ENCODE results near the gene EPS8. TPM values are rescaled to one million over a fixed set of nuclear protein-coding genes. Genes with fewer than 3 reads are reported as not detected.
A peak's percentile ranks its signal among the peaks of the same experiment; 100 is the strongest.

The EPS8 gene
- total and polyA plus RNA-seq, 2 experiments from 2014 or later = 43.1 to 83.2 TPM

DNA sequence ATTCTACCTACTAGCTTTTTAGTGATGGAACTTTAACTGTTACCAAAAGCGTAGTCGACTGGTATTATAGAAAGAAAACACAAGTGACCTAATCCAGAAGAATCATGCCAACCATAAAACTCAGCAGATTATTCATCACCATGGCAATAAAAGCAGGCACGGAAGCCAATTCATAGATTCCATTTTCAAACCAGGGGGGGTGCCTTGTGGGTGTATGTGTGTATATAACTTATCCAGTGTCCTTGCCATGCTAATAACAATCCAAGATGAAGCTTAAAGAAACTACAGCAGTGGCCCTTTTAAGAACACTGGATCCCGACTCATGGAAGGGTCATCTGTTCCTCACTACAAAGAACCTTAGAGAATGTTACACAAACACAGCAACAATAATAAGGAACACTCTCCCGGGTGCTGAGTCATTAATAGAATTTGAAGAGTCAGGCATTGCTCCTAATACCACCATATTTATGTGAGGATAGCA is 61.0 kb downstream of the EPS8 start:
- Histone ChIP-seq H4K20me1 (ENCODE audit: insufficient read depth, poor library complexity, severe bottlenecking) (no peaks in the 10 kb centered on the region), H3K79me2 (peaks cover 78% of the 10 kb centered on the region), H2AFZ (no peak overlapping the region), H3K4me3 (no peak overlapping the region), H3K4me1 (ENCODE audit: insufficient read depth) (no peaks in the 10 kb centered on the region), H3K36me3 (replicated peaks; ENCODE audit: insufficient read depth, low read depth) (no peaks in the 10 kb centered on the region), H3K27me3 (no peaks in the 10 kb centered on the region), H3K27ac (no peak overlapping the region), H3K9me2 (replicated peaks; ENCODE audit: insufficient read depth) (no peaks in the 10 kb centered on the region), H3K4me2 (no peak overlapping the region), H3K9me3 (ENCODE audit: low read depth) (no peaks in the 10 kb centered on the region)
- TF ChIP-seq EZH2phosphoT487 (IDR thresholded peaks at IDR 0.05; ENCODE audit: low read depth, severe bottlenecking, unreplicated experiment) (no peak), EZH2 (IDR thresholded peaks at IDR 0.05; ENCODE audit: borderline replicate concordance) (no peak)
- TF ChIP-seq, protein P1, sequence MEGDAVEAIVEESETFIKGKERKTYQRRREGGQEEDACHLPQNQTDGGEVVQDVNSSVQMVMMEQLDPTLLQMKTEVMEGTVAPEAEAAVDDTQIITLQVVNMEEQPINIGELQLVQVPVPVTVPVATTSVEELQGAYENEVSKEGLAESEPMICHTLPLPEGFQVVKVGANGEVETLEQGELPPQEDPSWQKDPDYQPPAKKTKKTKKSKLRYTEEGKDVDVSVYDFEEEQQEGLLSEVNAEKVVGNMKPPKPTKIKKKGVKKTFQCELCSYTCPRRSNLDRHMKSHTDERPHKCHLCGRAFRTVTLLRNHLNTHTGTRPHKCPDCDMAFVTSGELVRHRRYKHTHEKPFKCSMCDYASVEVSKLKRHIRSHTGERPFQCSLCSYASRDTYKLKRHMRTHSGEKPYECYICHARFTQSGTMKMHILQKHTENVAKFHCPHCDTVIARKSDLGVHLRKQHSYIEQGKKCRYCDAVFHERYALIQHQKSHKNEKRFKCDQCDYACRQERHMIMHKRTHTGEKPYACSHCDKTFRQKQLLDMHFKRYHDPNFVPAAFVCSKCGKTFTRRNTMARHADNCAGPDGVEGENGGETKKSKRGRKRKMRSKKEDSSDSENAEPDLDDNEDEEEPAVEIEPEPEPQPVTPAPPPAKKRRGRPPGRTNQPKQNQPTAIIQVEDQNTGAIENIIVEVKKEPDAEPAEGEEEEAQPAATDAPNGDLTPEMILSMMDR (IDR thresholded peaks at IDR 0.05; ENCODE audit: poor library complexity) = no peak
- WGBS (ENCODE audit: low lambda C conversion rate, missing lambda C conversion rate) = 82% methylated on average over 5 of the region's 5 CpGs
- no peak for DNase-seq (ENCODE audit: low spot score)

DNA sequence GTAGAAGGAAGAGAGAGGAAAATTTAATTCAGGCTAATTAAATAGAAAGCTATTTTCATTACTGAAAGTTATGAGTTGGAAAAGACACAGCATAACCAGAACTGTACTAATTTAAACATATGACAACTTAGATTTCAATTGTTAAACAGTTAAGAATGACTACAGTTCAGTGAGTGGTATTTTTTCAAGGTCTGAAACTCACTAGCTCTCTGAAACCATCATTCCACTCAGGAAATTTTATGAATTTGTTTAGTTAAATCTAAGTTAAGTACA is 62.4 kb downstream of the EPS8 start:
- TF ChIP-seq, protein P1 (IDR thresholded peaks at IDR 0.05; ENCODE audit: poor library complexity) = no peak
- TF ChIP-seq EZH2 (IDR thresholded peaks at IDR 0.05; ENCODE audit: borderline replicate concordance) (no peak), EZH2phosphoT487 (IDR thresholded peaks at IDR 0.05; ENCODE audit: low read depth, severe bottlenecking, unreplicated experiment) (no peak)
- Histone ChIP-seq H4K20me1 (ENCODE audit: insufficient read depth, poor library complexity, severe bottlenecking) (no peaks in the 10 kb centered on the region), H3K27ac (peak overlapping the region; percentile 11), H3K4me2 (no peak overlapping the region), H3K36me3 (replicated peaks; ENCODE audit: insufficient read depth, low read depth) (no peaks in the 10 kb centered on the region), H2AFZ (no peak overlapping the region), H3K27me3 (no peaks in the 10 kb centered on the region), H3K9me2 (replicated peaks; ENCODE audit: insufficient read depth) (no peaks in the 10 kb centered on the region), H3K4me3 (no peak overlapping the region), H3K4me1 (ENCODE audit: insufficient read depth) (no peaks in the 10 kb centered on the region), H3K9me3 (ENCODE audit: low read depth) (no peaks in the 10 kb centered on the region), H3K79me2 (peaks cover 87% of the 10 kb centered on the region)
- DNase-seq (ENCODE audit: low spot score) = no peak

DNA sequence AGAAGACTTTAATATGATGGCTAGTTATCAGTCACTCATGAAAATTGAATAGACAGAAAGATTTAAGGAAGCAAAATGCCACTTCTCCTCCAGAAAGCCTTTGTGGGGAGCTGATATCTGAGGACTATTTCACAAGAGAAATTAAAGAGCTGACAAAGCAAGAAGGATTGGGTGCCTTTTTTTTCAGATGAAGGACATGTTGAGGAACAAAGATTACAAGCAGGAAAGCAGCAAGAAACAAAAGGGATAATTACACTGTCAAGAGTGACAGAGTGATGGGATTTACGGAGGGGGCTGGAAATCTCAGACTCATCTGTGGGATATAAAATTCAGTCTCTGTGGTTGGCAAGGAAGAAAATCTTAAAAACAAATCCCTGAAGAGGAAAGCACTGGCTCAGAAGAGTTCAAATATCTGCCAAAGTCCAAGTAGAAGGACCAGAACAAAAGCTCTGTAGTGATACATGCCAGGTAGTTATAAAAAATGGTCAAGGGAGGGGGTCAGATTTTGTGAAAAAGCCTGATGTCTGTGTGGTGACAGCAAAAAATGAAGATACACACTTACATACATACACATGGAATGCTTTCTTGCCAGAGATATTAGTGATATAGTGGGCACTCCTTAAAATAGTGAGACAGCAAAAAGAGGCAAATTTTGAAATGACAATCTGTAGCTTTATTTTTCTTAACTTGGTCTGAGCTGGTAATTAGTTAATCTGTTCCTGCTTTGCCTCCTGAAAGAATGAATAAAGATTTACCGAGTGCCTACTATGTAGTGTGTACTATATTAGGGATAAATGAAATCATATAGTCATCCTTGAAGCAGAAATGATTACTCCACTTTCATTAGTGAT is 62.9 kb downstream of the EPS8 start:
- Histone ChIP-seq H3K9me2 (replicated peaks; ENCODE audit: insufficient read depth) (no peaks in the 10 kb centered on the region), H3K79me2 (peaks cover 86% of the 10 kb centered on the region), H3K9me3 (ENCODE audit: low read depth) (no peaks in the 10 kb centered on the region), H3K27me3 (no peaks in the 10 kb centered on the region), H3K27ac (peak overlapping the region; percentile 11), H3K4me1 (ENCODE audit: insufficient read depth) (no peaks in the 10 kb centered on the region), H3K4me3 (no peak overlapping the region), H2AFZ (no peak overlapping the region), H3K36me3 (replicated peaks; ENCODE audit: insufficient read depth, low read depth) (no peaks in the 10 kb centered on the region), H4K20me1 (ENCODE audit: insufficient read depth, poor library complexity, severe bottlenecking) (no peaks in the 10 kb centered on the region), H3K4me2 (peak overlapping the region; percentile 2)
- 69% methylated on average over 2 of the region's 2 CpGs for WGBS (ENCODE audit: low lambda C conversion rate, missing lambda C conversion rate)
- DNase-seq (ENCODE audit: low spot score) = no peak
- TF ChIP-seq EZH2 (IDR thresholded peaks at IDR 0.05; ENCODE audit: borderline replicate concordance) = no peak
- TF ChIP-seq, protein P1 (IDR thresholded peaks at IDR 0.05; ENCODE audit: poor library complexity) = no peak
- TF ChIP-seq EZH2phosphoT487 (IDR thresholded peaks at IDR 0.05; ENCODE audit: low read depth, severe bottlenecking, unreplicated experiment) = no peak
